IMR-90 (cell line): ENCODE results near the gene GRAMD1B. TPM values are rescaled to one million over a fixed set of nuclear protein-coding genes. Genes with fewer than 3 reads are reported as not detected.

Source experiments
- ATAC-seq: fragments of 200-7000 bp; cut with Tn5 transposase; 2 replicates; pipeline ENCODE4 v1.9.1; 2020; ENCODE audit warnings: low read depth, mild to moderate bottlenecking, moderate library complexity
- BruUV-seq: library from RNA; stranded (reverse); fragments of 400-500 nt; replicated peaks from 2 replicates; lab custom pipeline; 2021; lab: Mats Ljungman, UMichigan
- CTCF ChIA-PET: fragments of 300-600 bp; formaldehyde crosslinking; extraction: SDS; loops from one replicate; lab custom pipeline; 2021; ENCODE audit warnings: antibody characterized with exemption; lab: Yijun Ruan, JAX
- POLR2A ChIA-PET: fragments of 300-600 bp; sonication (Branson Sonifier 250); formaldehyde crosslinking; loops from one replicate; lab custom pipeline; 2022; ENCODE audit warnings: antibody characterized with exemption; ENCODE audit not compliant: unreplicated experiment; lab: Charles Lee
- DNase-seq: peaks from one replicate; pipeline ENCODE4 v3.0.0; 2013
- H2AFZ ChIP-seq: replicated peaks from 2 replicates; pipeline ENCODE3; 2013; ENCODE audit warnings: low read length, mild to moderate bottlenecking; ENCODE audit not compliant: poor library complexity
- H2AK5ac ChIP-seq: 2 replicates; pipeline ENCODE4 v1.6.1; 2013; ENCODE audit warnings: low read depth, low read length, inconsistent platforms
- H2AK9ac ChIP-seq: replicated peaks from 2 replicates; pipeline ENCODE3; 2013; ENCODE audit warnings: mild to moderate bottlenecking, low read depth, low read length, moderate library complexity; ENCODE audit not compliant: poor library complexity
- H2BK120ac ChIP-seq: 2 replicates; pipeline ENCODE4 v1.6.1; 2013; ENCODE audit warnings: low read depth, low read length, inconsistent platforms
- H2BK15ac ChIP-seq: 3 replicates; pipeline ENCODE4 v1.6.1; 2013; ENCODE audit warnings: low read depth, low read length, inconsistent platforms
- H2BK20ac ChIP-seq: 2 replicates; pipeline ENCODE4 v1.6.1; 2013; ENCODE audit warnings: low read depth, mild to moderate bottlenecking, inconsistent platforms, low read length, moderate library complexity
- H2BK5ac ChIP-seq: 2 replicates; pipeline ENCODE4 v1.6.1; 2013; ENCODE audit warnings: mild to moderate bottlenecking, low read depth, low read length, inconsistent platforms; ENCODE audit not compliant: poor library complexity, severe bottlenecking
- H3K14ac ChIP-seq: replicated peaks from 2 replicates; pipeline ENCODE4 v1.6.1; 2013; ENCODE audit warnings: low read depth, low read length, inconsistent platforms
- H3K18ac ChIP-seq: 2 replicates; pipeline ENCODE4 v1.6.1; 2013; ENCODE audit warnings: low read depth, low read length, control low read depth
- H3K23ac ChIP-seq: 2 replicates; pipeline ENCODE4 v1.6.1; 2013; ENCODE audit warnings: low read depth, low read length, inconsistent platforms
- H3K27ac ChIP-seq: 2 replicates; pipeline ENCODE4 v1.5.1; 2013; ENCODE audit warnings: mild to moderate bottlenecking, control low read depth, low read length; ENCODE audit not compliant: insufficient read depth
- H3K27me3 ChIP-seq: 2 replicates; pipeline ENCODE4 v1.6.1; 2013; ENCODE audit warnings: low read length; ENCODE audit not compliant: control insufficient read depth, insufficient read depth
- H3K36me3 ChIP-seq: 2 replicates; pipeline ENCODE4 v1.6.1; 2013; ENCODE audit warnings: low read length, mixed read lengths; ENCODE audit not compliant: control insufficient read depth, insufficient read depth
- H3K4ac ChIP-seq: 2 replicates; pipeline ENCODE4 v1.6.1; 2013; ENCODE audit warnings: low read depth, low read length, inconsistent platforms
- H3K4me1 ChIP-seq: 2 replicates; pipeline ENCODE4 v1.6.1; 2013; ENCODE audit warnings: low read length, mixed read lengths; ENCODE audit not compliant: control insufficient read depth, insufficient read depth
- H3K4me2 ChIP-seq: 2 replicates; pipeline ENCODE4 v1.6.1; 2013; ENCODE audit warnings: low read depth, mild to moderate bottlenecking, control low read depth, low read length, moderate library complexity
- H3K4me3 ChIP-seq: 2 replicates; pipeline ENCODE4 v1.5.1; 2013; ENCODE audit warnings: low read depth, mild to moderate bottlenecking, control low read depth, low read length, moderate library complexity; ENCODE audit not compliant: insufficient read depth
- H3K56ac ChIP-seq: 2 replicates; pipeline ENCODE4 v1.6.1; 2013; ENCODE audit warnings: low read length, inconsistent platforms; ENCODE audit not compliant: insufficient read depth; ENCODE audit errors: extremely low read depth
- H3K79me1 ChIP-seq, 2 experiments: 2 replicates each; pipeline ENCODE4 v1.6.1; 2013; ENCODE audit warnings: low read length in 2 of 2, inconsistent platforms in 1 of 2, low read depth in 1 of 2
- H3K9ac ChIP-seq: 2 replicates; pipeline ENCODE4 v1.6.1; 2013; ENCODE audit warnings: low read depth, low read length, control low read depth
- H3K9me1 ChIP-seq: 2 replicates; pipeline ENCODE4 v1.6.1; 2013; ENCODE audit warnings: low read length, inconsistent platforms; ENCODE audit not compliant: insufficient read depth
- H3K9me3 ChIP-seq: 2 replicates; pipeline ENCODE4 v1.6.1; 2013; ENCODE audit warnings: low read length; ENCODE audit not compliant: control insufficient read depth, insufficient read depth
- H4K20me1 ChIP-seq: 2 replicates; pipeline ENCODE4 v1.6.1; 2013; ENCODE audit warnings: low read length, inconsistent platforms; ENCODE audit not compliant: insufficient read depth
- H4K5ac ChIP-seq: 2 replicates; pipeline ENCODE4 v1.6.1; 2013; ENCODE audit warnings: mild to moderate bottlenecking, low read depth, low read length, control low read depth
- H4K8ac ChIP-seq, 2 experiments: 2 replicates each; pipeline ENCODE4 v1.6.1; 2013; ENCODE audit warnings: low read depth in 2 of 2, low read length in 2 of 2, control low read depth in 1 of 2, inconsistent platforms in 1 of 2
- H4K91ac ChIP-seq: 2 replicates; pipeline ENCODE4 v1.6.1; 2013; ENCODE audit warnings: low read depth, low read length, inconsistent platforms; ENCODE audit not compliant: insufficient read depth
- CHD1 ChIP-seq: IDR thresholded peaks from 2 replicates; pipeline ENCODE4 v1.6.1; 2012; ENCODE audit warnings: low read depth, low read length, improper control_type of control experiment
- FOS ChIP-seq: fragments of 150-350 bp; IDR thresholded peaks from 2 replicates; pipeline ENCODE4 v1.6.1; 2016; ENCODE audit warnings: low read depth, low read length
- RCOR1 ChIP-seq: IDR thresholded peaks from 2 replicates; pipeline ENCODE4 v1.6.1; 2012; ENCODE audit warnings: mild to moderate bottlenecking, low read length, improper control_type of control experiment; ENCODE audit not compliant: insufficient replicate concordance
- RFX5 ChIP-seq: IDR thresholded peaks from 2 replicates; pipeline ENCODE4 v1.8.0; 2012; ENCODE audit warnings: low read depth, mild to moderate bottlenecking, low read length, moderate library complexity
- whole genome bisulfite sequencing, 2 experiments: methylation state at CpG; one replicate each; pipeline versions ENCODE4 v1.1.5 to v1.1.7; 2013; ENCODE audit warnings: missing lambda C conversion rate in 2 of 2; ENCODE audit not compliant: insufficient read length in 1 of 2; ENCODE audit errors: extremely low coverage in 2 of 2; 5-methylcytosine and 5-hydroxymethylcytosine counted together
- dilution Hi-C: fragments of 300-500 bp; cut with HindIII; formaldehyde crosslinking; loops from one replicate; pipeline ENCODE4 v1.14.3; 2018; ENCODE audit warnings: low sequenced_read_pairs; ENCODE audit not compliant: unreplicated experiment
- in situ Hi-C: fragments of 300-500 bp; cut with MboI; formaldehyde crosslinking; loops from 3 replicates; pipeline ENCODE4 v1.14.3; 2019; ENCODE audit warnings: low sequenced_read_pairs, inconsistent platforms, mixed read lengths
- intact Hi-C: fragments of 100-400 bp; cut with micrococcal nuclease; formaldehyde crosslinking; loops from 2 replicates; pipeline ENCODE4 v1.10.0; 2022
- polyA plus RNA-seq, 3 experiments: library from polyadenylated mRNA; depleted of rRNA; stranded (reverse); fragments of >200 nt; gene quantifications; 2 replicates each; pipeline ENCODE4 v1.2.3, GENCODE V29; 2012; ENCODE audit warnings: low replicate concordance in 1 of 3
- total RNA-seq: library from RNA; depleted of rRNA; stranded (reverse); fragments of >200 nt; gene quantifications from 2 replicates; pipeline ENCODE4 v1.2.3, GENCODE V29; 2012

The GRAMD1B gene
- total and polyA plus RNA-seq, 2 of the 4 experiments (the other 2 are of a cell fraction), result 7.1 to 7.2 TPM

- intact Hi-C loops, result no loop called here
- no peaks in the 10 kb centered on the region for H3K27me3 ChIP-seq
- H2AK9ac ChIP-seq, result no peak overlapping the region
- ChIA-PET CTCF (no interaction called here), POLR2A (no interaction called here)
- no peak overlapping the region for H3K4ac ChIP-seq
- H3K18ac ChIP-seq, result no peak overlapping the region
- 0 out of 2 replicates have a peak, but pooled peaks cover 2% of the 10 kb centered on the region for H3K4me1 ChIP-seq
- H3K56ac ChIP-seq, result no peak overlapping the region
- no peak overlapping the region for H2BK20ac ChIP-seq
- H3K9me3 ChIP-seq, result no peaks in the 10 kb centered on the region
- no peaks in the 10 kb centered on the region for H3K36me3 ChIP-seq
- no peak overlapping the region for H2BK15ac ChIP-seq
- no peak overlapping the region for H4K91ac ChIP-seq
- H4K20me1 ChIP-seq, result no peaks in the 10 kb centered on the region
- no peak overlapping the region for H2AFZ ChIP-seq
- in situ Hi-C loops, result no loop called here
- no peak overlapping the region for H2BK120ac ChIP-seq
- no TSS peak for BruUV-seq
- H2AK5ac ChIP-seq, result no peak overlapping the region
- H3K9ac ChIP-seq, result no peak overlapping the region
- H3K27ac ChIP-seq, result no peak overlapping the region
- TF ChIP-seq FOS (no peak), CHD1 (no peak), RFX5 (no peak), RCOR1 (no peak)
- H4K8ac ChIP-seq, result no peak overlapping the region
- H2BK5ac ChIP-seq, result no peak overlapping the region
- H3K23ac ChIP-seq, result no peak overlapping the region
- no peak overlapping the region for H3K14ac ChIP-seq
- peaks cover 22 to 35% of the 10 kb centered on the region in 2 experiments for H3K79me1 ChIP-seq
- DNase-seq (no peak), ATAC-seq (no peak)
- WGBS, 2 experiments, result 74% methylated on average over 4 of the region's 8 CpGs; no CpG with 5 or more reads in 1 of the 2 experiments
- H4K5ac ChIP-seq, result no peak overlapping the region; the same call in 1 of the 2 replicates
- H3K4me3 ChIP-seq, result no peak overlapping the region
- H3K4me2 ChIP-seq, result no peak overlapping the region
- H3K9me1 ChIP-seq, result no peaks in the 10 kb centered on the region
- dilution Hi-C loops, result no loop called here
Observed at GRCh38 chr11:123457187-123457770, 27.2 kb downstream of the GRAMD1B start.
